GM12878 (cell line): ENCODE data around the gene RAB6D. TPM values are rescaled to one million over a fixed set of nuclear protein-coding genes. Genes with fewer than 3 reads are reported as not detected.
"Not testable (repeated sequence)": the region's sequence is repeated elsewhere in the genome, so short reads cannot be mapped to it uniquely, and the experiment has no call there.

Experiments used
- ATAC-seq: fragments of 200-7000 bp; cut with Tn5 transposase; 3 replicates; pipeline ENCODE4 v1.9.1; 2020; ENCODE audit warnings: mild to moderate bottlenecking, moderate library complexity
- BruUV-seq: library from RNA; stranded (reverse); fragments of 400-500 nt; replicated peaks from 2 replicates; lab custom pipeline; 2021; lab: Mats Ljungman, UMichigan
- CTCF ChIA-PET: fragments of 300-600 bp; sonication (Branson Sonifier 250); formaldehyde crosslinking; extraction: SDS; loops from one replicate; lab custom pipeline; 2021; ENCODE audit warnings: inconsistent platforms; lab: Yijun Ruan, JAX
- POLR2A ChIA-PET: fragments of 350-600 bp; formaldehyde crosslinking; extraction: SDS; loops from one replicate; lab custom pipeline; 2021; ENCODE audit warnings: inconsistent platforms; lab: Charles Lee
- RAD21 ChIA-PET: fragments of 300-600 bp; sonication (Branson Sonifier 250); formaldehyde crosslinking; loops from one replicate; lab custom pipeline; 2023; ENCODE audit warnings: antibody characterized with exemption; ENCODE audit not compliant: unreplicated experiment; lab: Charles Lee
- SMC1A ChIA-PET: fragments of 300-600 bp; sonication (Branson Sonifier 250); formaldehyde crosslinking; loops from one replicate; lab custom pipeline; 2023; ENCODE audit not compliant: unreplicated experiment, uncharacterized antibody; lab: Charles Lee
- DNase-seq: peaks from one replicate; pipeline ENCODE4 v3.0.0-alpha.2; 2011; ENCODE audit warnings: low read depth, low spot score
- FAIRE-seq: peaks from 3 replicates; lab custom pipeline; 2011; peaks lifted over from hg19 to GRCh38; lab: Jason Lieb, UNC
- H2AFZ ChIP-seq: 2 replicates; pipeline ENCODE4 v1.6.0; 2011; ENCODE audit warnings: low read depth, low read length, control low read depth; ENCODE audit not compliant: control insufficient read depth
- H3K27ac ChIP-seq: 2 replicates; pipeline ENCODE4 v1.5.1; 2011; ENCODE audit warnings: control low read depth; ENCODE audit not compliant: control insufficient read depth, insufficient read depth
- H3K27me3 ChIP-seq, 2 experiments: replicated peaks in 1 of 2; 2 replicates each; pipeline versions ENCODE4 v1.6.0 to v1.6.1; 2011; ENCODE audit warnings: low read length in 1 of 2; ENCODE audit not compliant: control insufficient read depth in 2 of 2, insufficient read depth in 2 of 2
- H3K36me3 ChIP-seq, 2 experiments: 2 replicates each; pipeline ENCODE4 v1.5.1; 2011; ENCODE audit warnings: low read length in 1 of 2; ENCODE audit not compliant: control insufficient read depth in 2 of 2, insufficient read depth in 2 of 2
- H3K4me1 ChIP-seq: 2 replicates; pipeline ENCODE4 v1.6.1; 2011; ENCODE audit warnings: mild to moderate bottlenecking, low read length, moderate library complexity, mixed read lengths; ENCODE audit not compliant: control insufficient read depth, insufficient read depth
- H3K4me2 ChIP-seq: 2 replicates; pipeline ENCODE4 v1.6.0; 2011; ENCODE audit warnings: control low read depth; ENCODE audit not compliant: control insufficient read depth, insufficient read depth
- H3K4me3 ChIP-seq: fragments of 200-600 bp; sonication (generic); 2 replicates; pipeline ENCODE4 v1.5.1; 2016
- H3K79me2 ChIP-seq: 2 replicates; pipeline ENCODE4 v1.6.0; 2011; ENCODE audit warnings: low read length; ENCODE audit not compliant: control insufficient read depth, insufficient read depth
- H3K9ac ChIP-seq: 2 replicates; pipeline ENCODE4 v1.8.0; 2011; ENCODE audit warnings: low read length, control low read depth, mixed read lengths; ENCODE audit not compliant: control insufficient read depth, insufficient read depth
- H3K9me3 ChIP-seq: replicated peaks from 3 replicates; pipeline ENCODE4 v1.5.1; 2011; ENCODE audit warnings: mild to moderate bottlenecking, low read length; ENCODE audit not compliant: control insufficient read depth, insufficient read depth
- H4K20me1 ChIP-seq: 2 replicates; pipeline ENCODE4 v1.6.0; 2011; ENCODE audit not compliant: control insufficient read depth, insufficient read depth
- BMI1 ChIP-seq: fragments of 450-650 bp; IDR thresholded peaks from 2 replicates; pipeline ENCODE4 v1.6.1; 2016; ENCODE audit warnings: mild to moderate bottlenecking, moderate library complexity, borderline replicate concordance
- CTCF ChIP-seq, 3 experiments: IDR thresholded peaks in 2 of 3; conservative IDR thresholded peaks in 1 of 3; 2 replicates each; pipeline ENCODE4 v1.5.1; 2011; ENCODE audit warnings: low read depth in 3 of 3, low read length in 3 of 3, mild to moderate bottlenecking in 3 of 3, control low read depth in 2 of 3, moderate library complexity in 2 of 3, inconsistent platforms in 1 of 3, mixed read lengths in 1 of 3; ENCODE audit not compliant: control insufficient read depth in 2 of 3, insufficient read depth in 1 of 3; ENCODE audit errors: extremely low read depth in 1 of 3
- KDM1A ChIP-seq: fragments of 200-600 bp; sonication (generic); IDR thresholded peaks from 2 replicates; pipeline ENCODE4 v1.6.1; 2016; ENCODE audit warnings: borderline replicate concordance
- RAD21 ChIP-seq: IDR thresholded peaks from 2 replicates; pipeline ENCODE4 v1.6.1; 2011; ENCODE audit warnings: mild to moderate bottlenecking, low read depth, low read length, moderate library complexity; ENCODE audit not compliant: insufficient read depth
- WGBS: methylation state at CpG from one replicate; pipeline ENCODE4 v1.1.6; 2016; ENCODE audit warnings: low lambda C conversion rate; ENCODE audit not compliant: insufficient replicate concordance, insufficient coverage; ENCODE audit errors: missing lambda C conversion rate; 5-methylcytosine and 5-hydroxymethylcytosine counted together
- in situ Hi-C: fragments of 300-500 bp; cut with MboI; formaldehyde crosslinking; loops from 9 replicates; pipeline ENCODE4 v1.14.3; 2018; ENCODE audit warnings: mixed read lengths
- intact Hi-C: fragments of 100-400 bp; cut with micrococcal nuclease; formaldehyde crosslinking; loops from one replicate; pipeline ENCODE4 v1.14.2; 2022; ENCODE audit not compliant: unreplicated experiment
- polyA plus RNA-seq, 11 experiments: library from polyadenylated mRNA; depleted of rRNA in 4 of 11; unstranded in 6 of 11; stranded (reverse) in 5 of 11; fragments of >200 nt; fragmentation: Nextera tagmentation in 4 of 11; fragmentation: Illumina TruSeq in 1 of 11; extraction: Ambion mirVana in 4 of 11; extraction: Trizol in 1 of 11; gene quantifications; 1 replicate in 1 of 11; 2 replicates in 10 of 11; pipeline versions ENCODE4 v1.2.1 to v1.2.3, GENCODE V29; 2011 to 2016; ENCODE audit warnings: inconsistent platforms in 2 of 11, missing spikeins in 2 of 11, low read depth in 1 of 11
- total RNA-seq, 4 experiments: library from RNA; depleted of rRNA in 3 of 4; stranded (reverse); fragments of >200 nt in 3 of 4; fragmentation: Illumina TruSeq in 1 of 4; extraction: Trizol in 1 of 4; gene quantifications; 2 replicates each; pipeline versions ENCODE4 v1.2.1 to v1.2.3, GENCODE V29; 2013 to 2021

RAB6D gene
- total and polyA plus RNA-seq, 10 of the 15 experiments (the other 5 are each of a cell fraction or from before 2014, with no cell fraction given): 0.03 to 0.11 (median 0.05) TPM; not detected in 6

GRCh38 chr2:131400849-131401248 is 36.9 kb upstream of the RAB6D start:
- no peaks in the 10 kb centered on the region for H3K4me1 ChIP-seq
- no peaks in the 10 kb centered on the region for H3K36me3 ChIP-seq
- POLR2A ChIA-PET: no interaction called here
- no TSS peak for BruUV-seq
- CTCF ChIA-PET: no interaction called here
- no peak overlapping the region for H2AFZ ChIP-seq
- no peak overlapping the region for H3K4me3 ChIP-seq
- RAD21 ChIA-PET: no interaction called here
- no peak for FAIRE-seq
- no peak overlapping the region for H3K4me2 ChIP-seq
- no peaks in the 10 kb centered on the region for H3K79me2 ChIP-seq
- intact Hi-C loops (no loop called here), in situ Hi-C loops (loop anchor here (25.0 kb wide), 1 partner anchor 386 kb away; no protein-coding TSS in a partner anchor)
- H3K9me3 ChIP-seq: no peaks in the 10 kb centered on the region
- SMC1A ChIA-PET: no interaction called here
- H3K27ac ChIP-seq: no peak overlapping the region
- TF ChIP-seq KDM1A: no peak
- TF ChIP-seq RAD21: no peak
- TF ChIP-seq CTCF (IDR thresholded peaks at IDR 0.05 in 2 of 3, conservative IDR thresholded peaks at IDR 0.05 in 1 of 3; ENCODE audit: control insufficient read depth in 2 of 3, extremely low read depth in 1 of 3, insufficient read depth in 1 of 3, low read depth in 3 of 3, low read length in 3 of 3): no peak
- TF ChIP-seq BMI1: no peak
- 52% methylated on average over 4 of the region's 4 CpGs for WGBS
- H4K20me1 ChIP-seq: no peaks in the 10 kb centered on the region
- ATAC-seq: no peak
- H3K27me3 ChIP-seq: peaks cover 1 to 2% of the 10 kb centered on the region in 2 experiments; a peak in 2 of 4 replicates
- no peak for DNase-seq
- H3K9ac ChIP-seq: no peak overlapping the region

- SMC1A ChIA-PET, POLR2A ChIA-PET, H3K4me3 ChIP-seq, H2AFZ ChIP-seq, H3K27ac ChIP-seq, FAIRE-seq, H3K9me3 ChIP-seq, DNase-seq, H3K79me2 ChIP-seq, H3K27me3 ChIP-seq, H3K36me3 ChIP-seq, ATAC-seq, H3K9ac ChIP-seq, H3K4me1 ChIP-seq, BruUV-seq, intact Hi-C loops, H4K20me1 ChIP-seq, CTCF ChIA-PET, H3K4me2 ChIP-seq, RAD21 ChIA-PET: not testable (repeated sequence)
- in situ Hi-C loops: loop anchor here (25.0 kb wide), 1 partner anchor 387 kb away; no protein-coding TSS in a partner anchor
- 55% methylated on average over 4 of the region's 4 CpGs for WGBS
Measured at GRCh38 chr2:131400441-131400840, 36.5 kb upstream of the RAB6D start.

- H3K79me2 ChIP-seq, CTCF ChIA-PET, ATAC-seq, H4K20me1 ChIP-seq, SMC1A ChIA-PET, BruUV-seq, H3K9ac ChIP-seq, H3K4me2 ChIP-seq, H3K36me3 ChIP-seq, H3K27me3 ChIP-seq, in situ Hi-C loops, H3K27ac ChIP-seq, H3K9me3 ChIP-seq, H2AFZ ChIP-seq, intact Hi-C loops, FAIRE-seq, RAD21 ChIA-PET, DNase-seq, H3K4me1 ChIP-seq, H3K4me3 ChIP-seq, POLR2A ChIA-PET: not testable (repeated sequence)
- 0% methylated on average over 1 of the region's 1 CpG for WGBS
Measured at GRCh38 chr2:131396209-131396608, 32.2 kb upstream of the RAB6D start.
